Osteoblast (primary cell): ENCODE results near the gene RAB36. TPM values are rescaled to one million over a fixed set of nuclear protein-coding genes. Genes with fewer than 3 reads are reported as not detected.

Source experiments
- DNase-seq: peaks from one replicate; pipeline ENCODE4 v3.0.0; 2011; ENCODE audit warnings: low spot score, mixed read lengths; ENCODE audit not compliant: insufficient read length; ENCODE audit errors: missing footprints
- H2AFZ ChIP-seq: 2 replicates; pipeline ENCODE4 v1.6.0; 2011; ENCODE audit warnings: mild to moderate bottlenecking, low read length
- H3K27ac ChIP-seq: 2 replicates; pipeline ENCODE4 v1.5.1; 2011; ENCODE audit warnings: mild to moderate bottlenecking, low read depth, low read length, moderate library complexity
- H3K27me3 ChIP-seq: 2 replicates; pipeline ENCODE4 v1.6.0; 2012; ENCODE audit warnings: mild to moderate bottlenecking, control low read depth, inconsistent platforms, low read length, moderate library complexity; ENCODE audit not compliant: insufficient read depth
- H3K36me3 ChIP-seq: 2 replicates; pipeline ENCODE4 v1.5.1; 2011; ENCODE audit warnings: mild to moderate bottlenecking, low read length, control low read depth, moderate library complexity; ENCODE audit not compliant: insufficient read depth
- H3K4me1 ChIP-seq: 2 replicates; pipeline ENCODE4 v1.5.1; 2011; ENCODE audit warnings: mild to moderate bottlenecking, low read length, control low read depth, moderate library complexity; ENCODE audit not compliant: insufficient read depth
- H3K4me2 ChIP-seq: 2 replicates; pipeline ENCODE4 v1.6.0; 2011; ENCODE audit warnings: mild to moderate bottlenecking, low read length; ENCODE audit not compliant: insufficient read depth
- H3K4me3 ChIP-seq: fragments of 200-600 bp; sonication (generic); 3 replicates; pipeline ENCODE4 v1.5.1; 2012; ENCODE audit warnings: mild to moderate bottlenecking, low read length, inconsistent platforms; ENCODE audit not compliant: insufficient read depth
- H3K79me2 ChIP-seq: 2 replicates; pipeline ENCODE4 v1.6.0; 2012; ENCODE audit warnings: mild to moderate bottlenecking, low read length, control low read depth, inconsistent platforms; ENCODE audit not compliant: insufficient read depth
- H3K9me3 ChIP-seq: 2 replicates; pipeline ENCODE4 v1.5.1; 2011; ENCODE audit warnings: low read depth, low read length, control low read depth
- H4K20me1 ChIP-seq: 2 replicates; pipeline ENCODE4 v1.6.0; 2012; ENCODE audit warnings: mild to moderate bottlenecking, low read length, control low read depth; ENCODE audit not compliant: insufficient read depth
- CTCF ChIP-seq: IDR thresholded peaks from 2 replicates; pipeline ENCODE4 v1.5.1; 2011; ENCODE audit warnings: mild to moderate bottlenecking, low read depth, low read length, moderate library complexity; ENCODE audit errors: extremely low read depth
- total RNA-seq: library from RNA; depleted of rRNA; stranded (reverse); fragments of >200 nt; gene quantifications from 2 replicates; pipeline ENCODE4 v1.2.3, GENCODE V29; 2012

The RAB36 gene
- total RNA-seq, 1 donor = 7.6 TPM

GRCh38 chr22:23180301-23180892, 35.1 kb downstream of the RAB36 start, which contains the start of gene BCR:
Gene BCR, plus strand, starts transcription at chr22:23180509. Its CDS starts 452 bp downstream, at chr22:23180961.
- peak; percentile 99 for DNase-seq
- peaks cover 43% of the 10 kb centered on the region for H3K79me2 ChIP-seq
- peaks cover 40% of the 10 kb centered on the region for H4K20me1 ChIP-seq
- H3K27me3 ChIP-seq = no peaks in the 10 kb centered on the region
- H3K4me3 ChIP-seq = peak within 1 kb of the TSS; percentile 77
- H3K4me1 ChIP-seq = peaks cover 45% of the 10 kb centered on the region
- H3K36me3 ChIP-seq = peaks cover 4% of the 10 kb centered on the region
- no peak for TF ChIP-seq CTCF
- peak within 1 kb of the TSS; percentile 90 for H3K4me2 ChIP-seq
- H2AFZ ChIP-seq = peak within 1 kb of the TSS; percentile 79
- peaks cover 11% of the 10 kb centered on the region for H3K9me3 ChIP-seq
- no peak within 1 kb of the TSS for H3K27ac ChIP-seq

- peak overlapping the region; percentile 72 for H2AFZ ChIP-seq
- peaks cover 42% of the 10 kb centered on the region for H4K20me1 ChIP-seq
- peaks cover 4% of the 10 kb centered on the region for H3K36me3 ChIP-seq
- peaks cover 45% of the 10 kb centered on the region for H3K4me1 ChIP-seq
- no peaks in the 10 kb centered on the region for H3K27me3 ChIP-seq
- peak; percentile 90 for DNase-seq
- H3K4me3 ChIP-seq = peak overlapping the region; percentile 77
- no peak for TF ChIP-seq CTCF
- peak overlapping the region; percentile 83 for H3K4me2 ChIP-seq
- peaks cover 48% of the 10 kb centered on the region for H3K79me2 ChIP-seq
- H3K9me3 ChIP-seq = peaks cover 6% of the 10 kb centered on the region
- H3K27ac ChIP-seq = no peak overlapping the region
These were observed 35.8 kb downstream of the RAB36 start for GRCh38 chr22:23180893-23181720.

GRCh38 chr22:23181721-23182308, 36.5 kb downstream of the RAB36 start:
- peaks cover under 1% of the 10 kb centered on the region for H3K9me3 ChIP-seq
- DNase-seq = peak; percentile 72
- peaks cover 45% of the 10 kb centered on the region for H3K4me1 ChIP-seq
- no peak overlapping the region for H2AFZ ChIP-seq
- TF ChIP-seq CTCF = no peak
- peaks cover 47% of the 10 kb centered on the region for H4K20me1 ChIP-seq
- peaks cover 55% of the 10 kb centered on the region for H3K79me2 ChIP-seq
- H3K4me2 ChIP-seq = peak overlapping the region; percentile 83
- H3K4me3 ChIP-seq = peak overlapping the region; percentile 77
- peaks cover 4% of the 10 kb centered on the region for H3K36me3 ChIP-seq
- H3K27me3 ChIP-seq = no peaks in the 10 kb centered on the region
- no peak overlapping the region for H3K27ac ChIP-seq
